Prostate gland (tissue), 2 donors: Measurements from ENCODE around the gene LONP2.

Experiments used
- POLR2A ChIP-seq: fragments of 450-650 bp; IDR thresholded peaks from one replicate; pipeline ENCODE4 v1.6.1; 2016; ENCODE audit warnings: antibody characterized with exemption, mild to moderate bottlenecking
- POLR2AphosphoS5 ChIP-seq: sonication (generic); formaldehyde crosslinking; IDR thresholded peaks from one replicate; pipeline ENCODE4 v1.6.1; 2017; ENCODE audit warnings: antibody characterized with exemption
- TF ChIP-seq, protein P1 (sequence below), 4 experiments: fragments of 200-600 bp in 2 of 4; fragments of 450-650 bp in 2 of 4; sonication (generic) in 2 of 4; IDR thresholded peaks; 1 replicate in 3 of 4; 2 replicates in 1 of 4; pipeline ENCODE4 v1.5.1; 2016 to 2019; ENCODE audit warnings: antibody characterized with exemption in 4 of 4, mild to moderate bottlenecking in 2 of 4, moderate library complexity in 2 of 4

DNA sequence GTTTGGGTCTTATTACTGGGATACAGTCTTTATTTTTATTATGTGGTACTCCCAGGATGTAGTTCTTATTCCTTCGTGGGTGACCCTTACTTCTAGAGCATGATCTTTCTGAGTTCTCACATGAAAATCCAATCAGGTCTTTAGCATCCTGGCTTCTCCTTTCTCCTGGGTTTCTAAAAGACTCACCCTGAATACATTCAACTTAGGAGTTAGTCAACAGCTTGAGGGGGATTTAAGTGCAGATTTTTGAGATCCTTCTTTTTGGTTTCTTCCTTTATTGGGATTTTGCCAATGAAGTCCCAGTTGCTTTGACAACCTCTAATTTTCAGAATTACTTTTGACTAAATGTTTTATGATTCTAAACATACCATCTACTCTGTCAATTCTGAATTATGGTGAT, 72.9 kb downstream of the LONP2 start:
- TF ChIP-seq POLR2A (no peak), POLR2AphosphoS5 (no peak)
- TF ChIP-seq, protein P1, sequence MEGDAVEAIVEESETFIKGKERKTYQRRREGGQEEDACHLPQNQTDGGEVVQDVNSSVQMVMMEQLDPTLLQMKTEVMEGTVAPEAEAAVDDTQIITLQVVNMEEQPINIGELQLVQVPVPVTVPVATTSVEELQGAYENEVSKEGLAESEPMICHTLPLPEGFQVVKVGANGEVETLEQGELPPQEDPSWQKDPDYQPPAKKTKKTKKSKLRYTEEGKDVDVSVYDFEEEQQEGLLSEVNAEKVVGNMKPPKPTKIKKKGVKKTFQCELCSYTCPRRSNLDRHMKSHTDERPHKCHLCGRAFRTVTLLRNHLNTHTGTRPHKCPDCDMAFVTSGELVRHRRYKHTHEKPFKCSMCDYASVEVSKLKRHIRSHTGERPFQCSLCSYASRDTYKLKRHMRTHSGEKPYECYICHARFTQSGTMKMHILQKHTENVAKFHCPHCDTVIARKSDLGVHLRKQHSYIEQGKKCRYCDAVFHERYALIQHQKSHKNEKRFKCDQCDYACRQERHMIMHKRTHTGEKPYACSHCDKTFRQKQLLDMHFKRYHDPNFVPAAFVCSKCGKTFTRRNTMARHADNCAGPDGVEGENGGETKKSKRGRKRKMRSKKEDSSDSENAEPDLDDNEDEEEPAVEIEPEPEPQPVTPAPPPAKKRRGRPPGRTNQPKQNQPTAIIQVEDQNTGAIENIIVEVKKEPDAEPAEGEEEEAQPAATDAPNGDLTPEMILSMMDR (IDR thresholded peaks at IDR 0.05), result no peak
